ENCODE data around the gene TMEM132E. TPM values are rescaled to one million over a fixed set of nuclear protein-coding genes. Genes with fewer than 3 reads are reported as not detected.

Gene TMEM132E
- total RNA-seq, 1 experiment from 2014 or later, result not detected

- H3K27me3 ChIP-seq, result peaks cover 2% of the 10 kb centered on the region; the same call in 1 of the 2 replicates
- H3K9me3 ChIP-seq, result no peaks in the 10 kb centered on the region
- no peaks in the 10 kb centered on the region for H3K36me3 ChIP-seq
- peak; percentile 68 for DNase-seq
- H3K4me3 ChIP-seq, result no peak overlapping the region
Observed at GRCh38 chr17:34637548-34638525, 58.5 kb downstream of the TMEM132E start.

GRCh38 chr17:34638526-34639260 lies 59.3 kb downstream of the TMEM132E start:
- no peak overlapping the region for H3K4me3 ChIP-seq
- DNase-seq, result no peak
- peaks cover 2% of the 10 kb centered on the region; the same call in 1 of the 2 replicates for H3K27me3 ChIP-seq
- no peaks in the 10 kb centered on the region for H3K36me3 ChIP-seq
- no peaks in the 10 kb centered on the region for H3K9me3 ChIP-seq

GRCh38 chr17:34639706-34640425 lies 60.5 kb downstream of the TMEM132E start:
- no peak for DNase-seq
- Histone ChIP-seq H3K9me3 (no peaks in the 10 kb centered on the region), H3K4me3 (no peak overlapping the region), H3K27me3 (peaks cover 2% of the 10 kb centered on the region; the same call in 1 of the 2 replicates), H3K36me3 (no peaks in the 10 kb centered on the region)

GRCh38 chr17:34641368-34641767 lies 62.0 kb downstream of the TMEM132E start:
- Histone ChIP-seq H3K9me3 (no peaks in the 10 kb centered on the region), H3K27me3 (peaks cover 2% of the 10 kb centered on the region; the same call in 1 of the 2 replicates), H3K36me3 (no peaks in the 10 kb centered on the region), H3K4me3 (no peak overlapping the region)
- no peak for DNase-seq

GRCh38 chr17:34644941-34645550 lies 65.7 kb downstream of the TMEM132E start:
- peaks cover 2% of the 10 kb centered on the region; the same call in 1 of the 2 replicates for H3K27me3 ChIP-seq
- H3K9me3 ChIP-seq, result no peaks in the 10 kb centered on the region
- no peaks in the 10 kb centered on the region for H3K36me3 ChIP-seq

GRCh38 chr17:34645594-34645993 lies 66.2 kb downstream of the TMEM132E start:
- Histone ChIP-seq H3K27me3 (peaks cover 2% of the 10 kb centered on the region; the same call in 1 of the 2 replicates), H3K36me3 (no peaks in the 10 kb centered on the region), H3K4me3 (no peak overlapping the region), H3K9me3 (no peaks in the 10 kb centered on the region)
- no peak for DNase-seq

More at GRCh38 chr17:34644941-34645550, 65.7 kb downstream of the TMEM132E start:
- no peak overlapping the region for H3K4me3 ChIP-seq
- DNase-seq, result no peak

- no peaks in the 10 kb centered on the region for H3K36me3 ChIP-seq
- H3K4me3 ChIP-seq, result no peak overlapping the region
- H3K27me3 ChIP-seq, result no peaks in the 10 kb centered on the region
- DNase-seq, result no peak
- no peaks in the 10 kb centered on the region for H3K9me3 ChIP-seq
Observed at GRCh38 chr17:34647511-34647910, 68.1 kb downstream of the TMEM132E start.

- Histone ChIP-seq H3K36me3 (no peaks in the 10 kb centered on the region), H3K27me3 (no peaks in the 10 kb centered on the region), H3K4me3 (no peak overlapping the region), H3K9me3 (no peaks in the 10 kb centered on the region)
- DNase-seq, result no peak
Observed at GRCh38 chr17:34650051-34650750, 70.8 kb downstream of the TMEM132E start.

- no peak for DNase-seq
- Histone ChIP-seq H3K36me3 (no peaks in the 10 kb centered on the region), H3K27me3 (no peaks in the 10 kb centered on the region), H3K4me3 (no peak overlapping the region), H3K9me3 (no peaks in the 10 kb centered on the region)
Observed at GRCh38 chr17:34651402-34651811, 72.0 kb downstream of the TMEM132E start.

GRCh38 chr17:34652021-34652555 lies 72.7 kb downstream of the TMEM132E start:
- DNase-seq, result no peak
- Histone ChIP-seq H3K27me3 (no peaks in the 10 kb centered on the region), H3K9me3 (no peaks in the 10 kb centered on the region), H3K36me3 (no peaks in the 10 kb centered on the region), H3K4me3 (no peak overlapping the region)

GRCh38 chr17:34653511-34653910 lies 74.1 kb downstream of the TMEM132E start:
- DNase-seq, result no peak
- Histone ChIP-seq H3K4me3 (no peak overlapping the region), H3K36me3 (no peaks in the 10 kb centered on the region), H3K9me3 (no peaks in the 10 kb centered on the region), H3K27me3 (no peaks in the 10 kb centered on the region)

- DNase-seq, result no peak
- Histone ChIP-seq H3K36me3 (no peaks in the 10 kb centered on the region), H3K9me3 (no peaks in the 10 kb centered on the region), H3K4me3 (no peak overlapping the region), H3K27me3 (no peaks in the 10 kb centered on the region)
Observed at GRCh38 chr17:34654276-34654880, 75.0 kb downstream of the TMEM132E start.

GRCh38 chr17:34654881-34655276 lies 75.5 kb downstream of the TMEM132E start:
- Histone ChIP-seq H3K36me3 (no peaks in the 10 kb centered on the region), H3K4me3 (no peak overlapping the region), H3K9me3 (no peaks in the 10 kb centered on the region), H3K27me3 (no peaks in the 10 kb centered on the region)
- DNase-seq, result no peak

- DNase-seq, result no peak
- H3K27me3 ChIP-seq, result no peaks in the 10 kb centered on the region
- H3K4me3 ChIP-seq, result no peak overlapping the region
- no peaks in the 10 kb centered on the region for H3K9me3 ChIP-seq
- no peaks in the 10 kb centered on the region for H3K36me3 ChIP-seq
Observed at GRCh38 chr17:34656801-34657200, 77.4 kb downstream of the TMEM132E start.
